Hepatocyte (in vitro differentiated cells): ENCODE measurements around the gene SHMT2.

ENCODE experiments used
- CTCF ChIP-seq: fragments of 200-600 bp; sonication (generic); IDR thresholded peaks from 2 replicates; pipeline ENCODE4 v1.5.1; 2016; ENCODE audit warnings: antibody characterized with exemption, mild to moderate bottlenecking; ENCODE audit not compliant: poor library complexity
- EZH2 ChIP-seq: fragments of 200-600 bp; sonication (generic); IDR thresholded peaks from 2 replicates; pipeline ENCODE4 v1.6.1; 2016; ENCODE audit warnings: antibody characterized with exemption, mild to moderate bottlenecking, borderline replicate concordance
- EZH2phosphoT487 ChIP-seq: fragments of 200-600 bp; sonication (generic); IDR thresholded peaks from one replicate; pipeline ENCODE4 v1.6.1; 2018; ENCODE audit warnings: antibody characterized with exemption, mild to moderate bottlenecking, low read depth, moderate library complexity; ENCODE audit not compliant: unreplicated experiment, severe bottlenecking

DNA sequence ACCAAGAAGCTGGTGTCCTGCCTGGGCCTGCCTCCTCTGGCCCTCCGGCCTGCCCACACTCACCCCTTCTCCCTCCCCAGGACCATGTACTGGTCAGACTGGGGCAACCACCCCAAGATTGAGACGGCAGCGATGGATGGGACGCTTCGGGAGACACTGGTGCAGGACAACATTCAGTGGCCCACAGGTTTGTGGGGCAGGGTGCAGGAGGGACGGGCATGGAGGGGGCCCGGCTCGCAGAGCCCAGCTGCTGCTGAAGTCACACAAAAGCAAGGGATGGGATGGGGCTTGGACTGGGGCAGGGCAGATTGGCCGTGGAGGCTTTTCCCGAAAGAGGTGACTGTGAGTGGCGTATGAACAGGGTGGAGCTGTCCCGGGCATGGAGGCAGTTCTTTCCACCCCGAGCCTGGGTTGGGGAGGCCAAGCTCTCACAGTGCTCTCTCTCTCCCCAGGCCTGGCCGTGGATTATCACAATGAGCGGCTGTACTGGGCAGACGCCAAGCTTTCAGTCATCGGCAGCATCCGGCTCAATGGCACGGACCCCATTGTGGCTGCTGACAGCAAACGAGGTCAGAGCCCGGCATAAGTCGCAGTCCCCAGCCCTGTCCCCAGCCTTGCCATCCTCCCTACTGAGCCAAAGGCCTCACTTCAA is 20.8 kb upstream of the SHMT2 start:
- TF ChIP-seq CTCF (no peak), EZH2 (no peak), EZH2phosphoT487 (no peak)
